Glutamatergic neuron (in vitro differentiated cells): ENCODE measurements around the gene KIR3DL1. TPM values are rescaled to one million over a fixed set of nuclear protein-coding genes. Genes with fewer than 3 reads are reported as not detected.
"Not testable (repeated sequence)": the region's sequence is repeated elsewhere in the genome, so short reads cannot be mapped to it uniquely, and the experiment has no call there.

Experiments
- DNase-seq: peaks from one replicate; pipeline ENCODE4 v3.0.0; 2022
- H3K27ac Mint-ChIP-seq: one replicate; pipeline ENCODE4 v1.8.0; 2020; ENCODE audit warnings: mild to moderate bottlenecking, mixed read lengths, inconsistent platforms; ENCODE audit not compliant: unreplicated experiment
- H3K27me3 Mint-ChIP-seq: one replicate; pipeline ENCODE4 v1.8.0; 2020; ENCODE audit warnings: mild to moderate bottlenecking, moderate library complexity, mixed read lengths, inconsistent platforms; ENCODE audit not compliant: unreplicated experiment
- H3K36me3 Mint-ChIP-seq: one replicate; pipeline ENCODE4 v1.8.0; 2020; ENCODE audit warnings: mild to moderate bottlenecking, mixed read lengths, inconsistent platforms; ENCODE audit not compliant: unreplicated experiment
- H3K4me1 Mint-ChIP-seq: one replicate; pipeline ENCODE4 v1.8.0; 2020; ENCODE audit warnings: mild to moderate bottlenecking, low read depth, mixed read lengths, inconsistent platforms; ENCODE audit not compliant: unreplicated experiment
- H3K4me3 Mint-ChIP-seq: one replicate; pipeline ENCODE4 v1.8.0; 2020; ENCODE audit warnings: mild to moderate bottlenecking, mixed read lengths, inconsistent platforms; ENCODE audit not compliant: unreplicated experiment
- H3K9me3 Mint-ChIP-seq: one replicate; pipeline ENCODE4 v1.8.0; 2020; ENCODE audit warnings: mild to moderate bottlenecking, moderate library complexity, mixed read lengths, inconsistent platforms; ENCODE audit not compliant: unreplicated experiment
- total RNA-seq: library from RNA; stranded (reverse); fragmentation: NEBNext Ultra II Directional; extraction: Animal tissue kit (Norgen Biotek cat#: 25700); gene quantifications from one replicate; pipeline ENCODE4 v1.2.1, GENCODE V29; 2021; ENCODE audit not compliant: unreplicated experiment
- TF ChIP-seq, protein P1 (sequence below): fragments of 200-600 bp; sonication (generic); IDR thresholded peaks from one replicate; pipeline ENCODE4 v1.5.0; 2021; ENCODE audit not compliant: partially characterized antibody, unreplicated experiment

Gene KIR3DL1
- total RNA-seq, 1 donor from 2014 or later, result not detected

DNA sequence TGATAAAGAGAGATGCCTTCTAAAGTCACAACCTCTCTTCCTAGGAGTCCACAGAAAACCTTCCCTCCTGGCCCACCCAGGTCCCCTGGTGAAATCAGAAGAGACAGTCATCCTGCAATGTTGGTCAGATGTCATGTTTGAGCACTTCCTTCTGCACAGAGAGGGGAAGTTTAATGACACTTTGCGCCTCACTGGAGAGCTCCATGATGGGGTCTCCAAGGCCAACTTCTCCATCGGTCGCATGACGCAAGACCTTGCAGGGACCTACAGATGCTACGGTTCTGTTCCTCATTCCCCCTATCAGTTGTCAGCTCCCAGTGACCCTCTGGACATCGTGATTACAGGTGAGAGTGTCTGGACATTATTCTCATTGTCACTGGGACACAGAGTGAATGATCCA lies 28.1 kb upstream of the KIR3DL1 start:
- H3K4me1 Mint-ChIP-seq, H3K27me3 Mint-ChIP-seq, H3K4me3 Mint-ChIP-seq, H3K27ac Mint-ChIP-seq, DNase-seq: not testable (repeated sequence)
- H3K36me3 Mint-ChIP-seq, result peaks cover 10% of the 10 kb centered on the region
- peaks cover 18% of the 10 kb centered on the region for H3K9me3 Mint-ChIP-seq

GRCh38 chr19:54790711-54791110 lies 25.6 kb upstream of the KIR3DL1 start:
- DNase-seq, result no peak
- Mint-ChIP-seq H3K27me3 (peaks cover 2% of the 10 kb centered on the region), H3K4me1 (no peaks in the 10 kb centered on the region), H3K36me3 (peaks cover 9% of the 10 kb centered on the region), H3K9me3 (peaks cover 19% of the 10 kb centered on the region), H3K27ac (no peak overlapping the region), H3K4me3 (no peak overlapping the region)
- TF ChIP-seq, protein P1, sequence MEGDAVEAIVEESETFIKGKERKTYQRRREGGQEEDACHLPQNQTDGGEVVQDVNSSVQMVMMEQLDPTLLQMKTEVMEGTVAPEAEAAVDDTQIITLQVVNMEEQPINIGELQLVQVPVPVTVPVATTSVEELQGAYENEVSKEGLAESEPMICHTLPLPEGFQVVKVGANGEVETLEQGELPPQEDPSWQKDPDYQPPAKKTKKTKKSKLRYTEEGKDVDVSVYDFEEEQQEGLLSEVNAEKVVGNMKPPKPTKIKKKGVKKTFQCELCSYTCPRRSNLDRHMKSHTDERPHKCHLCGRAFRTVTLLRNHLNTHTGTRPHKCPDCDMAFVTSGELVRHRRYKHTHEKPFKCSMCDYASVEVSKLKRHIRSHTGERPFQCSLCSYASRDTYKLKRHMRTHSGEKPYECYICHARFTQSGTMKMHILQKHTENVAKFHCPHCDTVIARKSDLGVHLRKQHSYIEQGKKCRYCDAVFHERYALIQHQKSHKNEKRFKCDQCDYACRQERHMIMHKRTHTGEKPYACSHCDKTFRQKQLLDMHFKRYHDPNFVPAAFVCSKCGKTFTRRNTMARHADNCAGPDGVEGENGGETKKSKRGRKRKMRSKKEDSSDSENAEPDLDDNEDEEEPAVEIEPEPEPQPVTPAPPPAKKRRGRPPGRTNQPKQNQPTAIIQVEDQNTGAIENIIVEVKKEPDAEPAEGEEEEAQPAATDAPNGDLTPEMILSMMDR, result no peak

DNA sequence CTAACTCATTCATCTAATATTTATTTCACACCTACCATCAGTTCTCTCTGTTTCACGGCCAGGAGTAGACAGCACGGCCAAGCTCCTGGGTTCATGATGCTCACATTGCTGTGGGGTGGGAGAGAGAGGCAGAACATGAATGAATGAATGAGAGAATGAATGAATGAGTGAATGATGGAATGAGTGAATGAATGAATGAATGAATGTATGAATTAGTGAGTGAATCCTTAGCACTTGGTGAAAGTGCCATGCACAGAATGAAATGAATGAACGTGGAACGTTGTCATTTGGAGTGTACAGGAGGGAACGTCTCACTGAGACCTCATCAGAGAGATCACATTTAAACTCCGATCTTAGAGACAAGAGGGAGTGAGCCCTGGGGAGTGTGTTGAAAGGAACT lies 24.8 kb upstream of the KIR3DL1 start:
- Mint-ChIP-seq H3K4me3 (no peak overlapping the region), H3K36me3 (peaks cover 5% of the 10 kb centered on the region), H3K4me1 (no peaks in the 10 kb centered on the region), H3K27ac (no peak overlapping the region), H3K9me3 (peaks cover 16% of the 10 kb centered on the region), H3K27me3 (no peaks in the 10 kb centered on the region)
- no peak for DNase-seq
- TF ChIP-seq, protein P1, result no peak

DNA sequence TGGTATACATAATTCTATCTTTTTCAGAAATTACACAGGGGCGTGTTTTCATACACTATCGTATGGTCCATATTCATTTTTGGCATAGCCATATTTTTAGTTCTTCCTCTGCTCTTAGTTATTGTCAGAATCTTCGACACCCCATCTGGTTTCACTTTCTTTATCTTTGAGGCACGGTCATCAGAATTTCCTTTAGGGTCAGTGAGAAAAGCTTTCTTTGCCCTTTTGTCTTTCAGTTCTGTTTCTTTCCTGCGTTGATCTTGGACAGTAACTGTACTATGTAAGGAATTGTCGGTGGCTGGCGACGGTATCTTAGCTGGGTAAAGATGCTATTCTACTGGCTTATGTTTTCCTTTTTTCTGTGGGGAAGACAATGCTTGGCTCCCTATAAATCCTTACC lies 23.5 kb upstream of the KIR3DL1 start:
- peaks cover 5% of the 10 kb centered on the region for H3K36me3 Mint-ChIP-seq
- TF ChIP-seq, protein P1, result no peak
- H3K4me3 Mint-ChIP-seq, result no peak overlapping the region
- H3K9me3 Mint-ChIP-seq, result peaks cover 12% of the 10 kb centered on the region
- H3K27me3 Mint-ChIP-seq, result no peaks in the 10 kb centered on the region
- no peak overlapping the region for H3K27ac Mint-ChIP-seq
- no peak for DNase-seq
- H3K4me1 Mint-ChIP-seq, result no peaks in the 10 kb centered on the region

- Mint-ChIP-seq H3K4me3 (no peak overlapping the region), H3K4me1 (no peaks in the 10 kb centered on the region), H3K27ac (no peak overlapping the region), H3K36me3 (no peaks in the 10 kb centered on the region), H3K9me3 (peaks cover 13% of the 10 kb centered on the region), H3K27me3 (no peaks in the 10 kb centered on the region)
- no peak for DNase-seq
- TF ChIP-seq, protein P1, result no peak
Measured at GRCh38 chr19:54795758-54796157, 20.5 kb upstream of the KIR3DL1 start.

DNA sequence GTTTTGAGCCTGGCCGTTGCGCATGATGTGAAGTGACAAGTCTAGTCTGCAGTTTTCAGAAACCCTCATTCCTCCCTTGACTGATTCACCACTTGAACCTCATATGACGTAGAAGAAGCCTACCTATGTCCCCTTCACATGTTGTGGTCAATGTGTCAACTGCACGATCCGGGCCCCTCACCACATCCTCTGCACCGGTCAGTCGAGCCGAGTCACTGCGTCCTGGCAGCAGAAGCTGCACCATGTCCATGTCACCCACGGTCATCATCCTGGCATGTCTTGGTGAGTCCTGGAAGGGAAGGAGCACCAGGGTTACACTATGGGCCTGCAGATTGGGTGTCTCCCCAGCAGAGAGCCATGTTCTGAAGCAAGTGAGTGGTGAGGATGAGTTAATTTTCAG lies 12.9 kb upstream of the KIR3DL1 start, which contains the start of gene KIR2DL4:
Gene KIR2DL4 (plus strand): TSS at position 201 of the 400 bp plus-strand sequence. CDS start 42 bp downstream, at position 243.
- no peak within 1 kb of the TSS for H3K27ac Mint-ChIP-seq
- peaks cover 2% of the 10 kb centered on the region for H3K27me3 Mint-ChIP-seq
- H3K4me1 Mint-ChIP-seq, result no peaks in the 10 kb centered on the region
- DNase-seq, result no peak
- H3K9me3 Mint-ChIP-seq, result peaks cover 16% of the 10 kb centered on the region
- no peak within 1 kb of the TSS for H3K4me3 Mint-ChIP-seq
- H3K36me3 Mint-ChIP-seq, result peaks cover 13% of the 10 kb centered on the region
- TF ChIP-seq, protein P1, result no peak
